Left renal cortex interstitium (tissue), 4 donors: Measurements from ENCODE around the gene HIVEP1. TPM values are rescaled to one million over a fixed set of nuclear protein-coding genes. Genes with fewer than 3 reads are reported as not detected.
"Not testable (repeated sequence)": the region's sequence is repeated elsewhere in the genome, so short reads cannot be mapped to it uniquely, and the experiment has no call there.

ENCODE experiments used
- DNase-seq, 4 donors: peaks; one replicate each; pipeline ENCODE4 v3.0.0-alpha.2; 2013; ENCODE audit warnings: low read depth in 4 of 4, low spot score in 2 of 4, missing footprints in 1 of 4
- polyA plus RNA-seq, 4 donors: library from polyadenylated mRNA; unstranded; fragments of 120-200 nt; gene quantifications; one replicate each; pipeline ENCODE4 v1.2.1, GENCODE V29; 2013; ENCODE audit not compliant: insufficient read length in 4 of 4

Gene HIVEP1
- polyA plus RNA-seq, 4 donors: 18.0 to 24.4 (median 22.6) TPM

DNA sequence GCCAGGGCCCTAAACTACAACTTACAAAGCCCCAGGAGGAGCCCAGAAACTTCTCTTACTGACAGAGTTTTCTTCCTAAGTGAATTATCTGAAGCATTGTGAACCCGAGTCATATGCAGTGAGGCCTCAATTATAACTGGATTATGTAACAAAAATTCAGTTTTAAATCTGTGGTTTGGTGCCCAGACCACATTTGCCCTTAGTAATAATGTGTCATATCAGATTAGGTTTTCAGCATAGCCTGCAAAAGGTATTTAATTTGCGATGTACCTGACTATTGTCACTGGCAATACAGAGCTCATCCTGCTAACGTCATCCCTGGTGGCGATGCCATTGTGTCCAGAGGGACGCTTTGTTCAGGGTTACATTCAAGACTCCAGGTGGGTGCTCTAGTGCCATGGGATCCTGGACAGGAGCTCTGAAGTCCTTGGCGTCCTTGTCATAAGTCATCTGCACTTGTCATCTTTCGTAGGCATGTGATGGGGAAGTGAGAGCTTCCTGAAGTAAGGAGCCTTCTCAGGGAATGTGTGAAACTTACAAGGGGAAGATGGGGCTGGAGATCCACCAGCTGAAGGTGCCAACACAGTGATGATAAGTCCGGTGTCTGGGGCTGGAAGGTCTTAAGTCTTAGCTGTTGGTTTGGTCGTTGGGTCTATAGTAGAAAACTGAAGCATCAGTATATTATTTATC lies 65.1 kb downstream of the HIVEP1 start:
- no peak for DNase-seq

- DNase-seq: no peak
Measured at GRCh38 chr6:12078014-12078413, 65.9 kb downstream of the HIVEP1 start.

- DNase-seq: no peak
Measured at GRCh38 chr6:12081771-12082170, 69.7 kb downstream of the HIVEP1 start.

- DNase-seq: no peak
Measured at GRCh38 chr6:12082368-12082767, 70.3 kb downstream of the HIVEP1 start.

DNA sequence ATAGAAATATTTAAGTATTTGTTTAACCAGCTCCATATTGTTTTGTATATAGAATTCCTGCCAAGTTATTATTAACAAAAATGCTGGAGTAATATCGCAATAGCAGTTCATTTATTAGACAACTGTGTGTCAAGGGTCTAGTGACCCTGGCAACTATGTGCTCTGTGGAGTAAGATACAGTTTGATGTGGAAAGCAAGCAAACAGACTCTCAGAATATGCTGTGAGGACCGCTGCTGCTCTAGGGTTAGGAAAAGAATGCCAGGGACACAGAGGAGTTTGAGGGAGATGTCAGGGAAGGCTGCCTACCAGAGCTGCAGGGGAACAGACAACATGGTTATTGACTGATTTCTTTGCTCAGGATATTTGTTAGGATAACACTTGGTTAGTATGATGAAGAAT lies 71.2 kb downstream of the HIVEP1 start:
- DNase-seq: no peak

DNA sequence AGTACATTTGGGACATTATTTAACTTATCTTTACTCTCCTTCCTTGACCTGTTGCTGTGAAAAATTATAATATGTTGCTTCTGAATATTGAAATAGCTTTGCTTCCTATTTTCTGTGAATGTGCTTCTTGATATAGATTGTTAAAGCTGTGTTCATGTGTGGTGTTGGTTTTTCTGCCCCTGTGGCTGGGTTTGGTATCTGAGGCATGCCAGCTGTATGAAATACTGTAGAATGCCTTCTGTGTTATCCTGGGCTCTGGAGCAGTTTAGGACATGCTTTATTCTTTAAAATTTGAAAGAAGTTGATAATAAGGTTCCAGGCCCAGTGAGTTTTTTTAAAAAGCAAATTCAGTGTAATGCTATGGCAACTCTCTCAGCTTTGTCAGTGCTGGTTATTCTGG lies 71.7 kb downstream of the HIVEP1 start:
- DNase-seq: no peak

DNA sequence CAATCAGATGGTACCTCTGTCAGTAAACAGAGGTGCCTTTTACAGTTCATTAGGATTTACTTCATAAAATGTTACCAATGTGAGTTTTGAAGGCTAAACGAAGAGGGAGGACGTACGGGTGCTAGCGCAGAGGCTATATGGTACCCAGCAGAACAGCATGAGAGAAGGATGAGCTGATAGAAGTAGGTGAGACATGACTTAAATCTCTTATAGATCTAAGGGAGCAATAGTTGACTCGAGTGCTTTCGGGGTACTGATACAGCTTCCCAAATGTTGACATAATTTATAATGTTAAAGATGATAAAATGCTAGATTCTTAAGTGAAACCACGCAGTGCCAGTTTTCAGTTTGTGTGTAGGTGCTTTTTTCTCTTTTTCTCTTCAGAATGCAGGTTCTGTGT lies 72.6 kb downstream of the HIVEP1 start:
- DNase-seq: no peak

- DNase-seq: no peak
Measured at GRCh38 chr6:12088531-12088930, 76.4 kb downstream of the HIVEP1 start.

- DNase-seq: no peak
Measured at GRCh38 chr6:12090714-12091113, 78.6 kb downstream of the HIVEP1 start.

DNA sequence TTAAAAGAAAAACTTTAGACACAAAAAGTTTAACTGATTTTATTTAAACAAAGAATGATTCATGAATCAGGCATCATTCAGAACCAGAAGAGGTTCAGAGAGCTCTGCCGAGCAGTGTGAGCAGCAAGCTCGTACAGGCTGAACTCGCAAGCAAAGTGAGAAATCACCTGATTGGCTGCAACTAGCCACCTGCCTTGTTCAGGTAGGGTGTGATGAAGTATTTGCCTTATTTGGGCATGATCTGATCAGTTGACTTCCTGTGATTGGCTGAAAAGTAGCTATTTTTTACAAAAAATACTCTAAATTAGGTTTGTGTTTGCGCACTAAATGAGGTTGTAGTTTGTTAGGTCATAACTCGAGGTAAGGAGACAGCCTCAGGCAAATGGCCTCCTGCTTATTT lies 80.7 kb downstream of the HIVEP1 start:
- no peak for DNase-seq

DNA sequence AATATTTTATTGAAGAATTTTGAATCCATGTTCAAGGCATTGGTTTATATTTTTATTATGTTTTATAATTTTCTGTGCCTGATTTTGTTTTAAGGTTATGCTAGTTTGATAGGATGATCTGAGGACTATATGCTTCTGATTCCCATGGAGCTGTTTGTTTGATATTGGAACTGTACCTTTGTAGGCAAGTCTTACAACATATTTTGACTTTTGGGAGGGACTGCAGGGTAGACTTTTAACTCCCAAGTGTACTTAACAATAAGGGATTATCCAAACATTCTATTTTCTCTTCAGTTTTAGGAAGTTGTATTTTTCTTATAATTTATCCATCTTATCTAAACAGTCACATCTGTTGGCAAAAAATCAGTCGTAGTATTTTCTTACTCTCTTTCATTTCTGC lies 82.6 kb downstream of the HIVEP1 start:
- DNase-seq: no peak

GRCh38 chr6:12096342-12096741 lies 84.2 kb downstream of the HIVEP1 start:
- DNase-seq: no peak

DNA sequence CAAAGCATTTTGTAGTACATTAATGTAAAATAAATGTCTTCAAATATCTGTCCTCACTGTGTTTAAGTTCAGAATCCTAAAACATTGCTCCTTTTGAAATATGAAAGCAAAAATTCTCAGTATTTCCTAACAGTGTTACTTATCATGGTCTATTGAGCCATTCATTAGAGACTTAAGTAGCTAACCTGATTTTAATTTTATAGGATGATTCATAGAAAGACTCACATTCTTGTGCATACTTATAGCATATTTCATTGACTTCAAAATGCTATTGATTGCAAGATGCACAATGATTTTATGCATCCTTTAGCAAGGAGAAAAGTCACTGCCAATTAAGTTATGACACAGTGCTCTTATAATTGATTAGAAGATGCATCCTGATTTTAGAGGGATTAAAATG lies 85.7 kb downstream of the HIVEP1 start:
- no peak for DNase-seq

DNA sequence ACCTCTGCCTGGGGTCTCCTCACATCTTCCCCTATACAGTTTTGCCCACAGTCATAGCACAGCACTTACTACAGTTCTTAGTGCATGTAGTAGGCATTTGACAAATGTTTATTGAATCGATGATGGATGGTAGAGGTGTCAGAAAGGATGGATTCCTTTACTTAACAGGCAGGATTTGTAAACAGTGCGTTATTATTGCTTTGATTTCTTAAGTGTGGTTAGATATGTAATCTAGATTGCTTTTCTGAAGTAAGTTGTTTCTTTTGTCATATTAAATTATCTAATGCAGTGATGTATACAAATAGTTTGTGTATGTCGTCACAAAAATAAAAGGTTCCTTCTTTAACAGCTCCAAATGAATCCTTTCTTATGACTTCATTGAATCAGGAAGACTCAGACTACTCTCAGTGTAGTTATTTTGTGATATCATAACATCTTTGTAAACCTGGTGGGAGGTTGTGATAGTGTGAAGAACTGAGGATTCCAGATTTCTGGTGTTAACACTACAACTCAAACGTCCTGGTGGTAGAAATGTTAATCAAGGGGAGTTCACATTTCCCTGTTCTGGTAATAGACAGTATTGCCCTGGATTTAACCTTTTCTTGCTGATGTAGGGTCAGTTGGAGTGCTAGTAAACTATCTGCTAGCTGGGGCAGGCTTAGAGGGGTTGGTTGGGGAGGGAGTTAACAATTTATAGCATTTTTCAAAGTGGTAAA lies 87.7 kb downstream of the HIVEP1 start:
- no peak for DNase-seq

- DNase-seq: no peak
Measured at GRCh38 chr6:12101048-12101447, 88.9 kb downstream of the HIVEP1 start.

DNA sequence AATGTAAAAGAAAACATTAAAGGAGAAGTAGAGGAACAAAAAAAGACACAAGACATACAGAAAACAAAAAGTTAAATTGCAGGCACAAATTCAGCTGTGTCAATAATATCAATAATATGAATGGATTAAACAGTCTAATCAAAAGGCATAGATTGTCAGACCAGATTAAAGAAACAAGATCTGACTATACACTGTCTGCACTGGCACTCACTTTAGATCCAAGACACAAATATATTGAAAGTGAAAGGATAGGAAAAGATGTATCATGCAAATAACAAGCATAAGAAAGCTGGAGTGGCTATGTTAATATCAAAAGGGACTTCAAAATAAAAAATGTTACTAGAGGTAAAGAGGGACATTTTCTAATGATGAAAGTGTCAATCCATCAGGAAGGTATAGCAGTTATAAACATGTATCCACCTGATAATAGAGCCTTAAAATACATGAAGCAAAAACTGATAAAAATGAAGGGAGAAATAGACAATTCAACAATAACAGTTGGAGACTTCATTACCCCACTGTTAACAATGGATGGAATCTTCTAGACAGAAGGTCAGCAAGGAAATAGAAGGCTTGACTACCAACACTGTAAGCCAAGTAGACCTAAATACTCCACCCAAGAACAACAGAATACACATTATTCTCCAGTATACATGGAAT lies 89.7 kb downstream of the HIVEP1 start:
- DNase-seq: no peak

DNA sequence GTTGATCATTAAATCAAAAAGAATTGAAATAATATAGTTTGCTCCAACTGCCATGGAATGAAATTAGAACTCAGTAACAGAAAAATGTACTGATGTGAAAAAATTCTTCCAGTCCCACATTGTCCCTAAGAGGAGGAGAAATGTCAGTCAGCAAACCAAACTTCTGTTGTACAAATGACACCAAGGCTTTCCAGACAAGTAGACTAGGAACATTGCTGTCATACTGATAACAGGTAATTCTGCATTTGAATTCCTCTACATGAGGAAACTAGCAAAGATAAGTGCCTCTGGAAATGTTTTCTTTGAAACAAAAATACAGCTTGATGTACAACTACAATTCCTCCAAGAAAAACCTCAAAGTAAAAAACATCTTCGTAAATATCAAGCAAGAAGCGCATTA lies 90.2 kb downstream of the HIVEP1 start:
- no peak for DNase-seq

DNA sequence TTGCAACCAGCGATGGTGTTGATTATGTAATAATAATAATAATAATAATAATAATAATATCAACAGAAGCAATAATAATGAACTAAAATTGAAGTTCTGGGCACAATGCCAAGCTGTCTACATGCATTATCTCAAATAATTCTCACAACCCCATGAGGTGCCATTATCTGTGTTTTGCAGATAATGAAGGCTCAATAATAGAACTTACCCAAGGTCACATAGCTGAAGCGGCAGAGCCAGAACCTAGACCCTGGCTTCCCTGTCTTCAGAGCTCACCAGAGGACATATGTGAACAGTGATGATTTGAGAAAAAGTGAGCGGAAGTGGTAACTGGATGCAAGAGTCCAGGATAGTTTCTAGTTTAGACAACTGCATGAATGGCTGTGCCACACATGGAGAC lies 91.0 kb downstream of the HIVEP1 start:
- no peak for DNase-seq

DNA sequence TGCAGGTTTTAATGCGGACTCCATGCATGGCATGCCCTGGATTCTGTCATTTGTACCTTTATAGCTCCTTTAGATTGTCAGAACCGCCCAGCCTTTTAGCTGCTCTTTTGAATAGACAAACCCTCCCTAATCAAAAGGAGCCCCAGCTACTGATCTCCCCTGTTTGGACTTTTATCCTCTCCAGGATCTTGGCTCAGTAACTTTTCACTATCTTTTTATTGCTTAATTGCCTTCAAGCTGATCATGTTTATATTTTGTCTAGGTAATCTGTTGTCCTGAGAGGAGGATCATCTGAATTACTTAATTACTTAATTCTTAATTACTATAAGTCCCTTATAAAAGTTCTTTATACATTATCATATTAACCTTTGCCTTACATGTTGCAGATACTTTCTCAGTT lies 93.2 kb downstream of the HIVEP1 start:
- DNase-seq: no peak

- not testable (repeated sequence) for DNase-seq
Measured at GRCh38 chr6:12108376-12108775, 96.3 kb downstream of the HIVEP1 start.

GRCh38 chr6:12110523-12111362 lies 98.6 kb downstream of the HIVEP1 start:
- no peak for DNase-seq
